Stimulated activated CD8-positive, alpha-beta memory T cell treated with anti-CD3 and anti-CD28 coated beads, Interleukin-4, amount 100 ng/mL, for 1 hour (primary cell): ENCODE data around the gene CHST7.
"Not testable (repeated sequence)": the region's sequence is repeated elsewhere in the genome, so short reads cannot be mapped to it uniquely, and the experiment has no call there.

ENCODE experiments used
- DNase-seq, 2 donors: peaks; one replicate each; pipeline ENCODE4 v3.0.0-alpha.2; 2020; ENCODE audit warnings: low read depth in 2 of 2, low spot score in 1 of 2

Gene CHST7, protein sequence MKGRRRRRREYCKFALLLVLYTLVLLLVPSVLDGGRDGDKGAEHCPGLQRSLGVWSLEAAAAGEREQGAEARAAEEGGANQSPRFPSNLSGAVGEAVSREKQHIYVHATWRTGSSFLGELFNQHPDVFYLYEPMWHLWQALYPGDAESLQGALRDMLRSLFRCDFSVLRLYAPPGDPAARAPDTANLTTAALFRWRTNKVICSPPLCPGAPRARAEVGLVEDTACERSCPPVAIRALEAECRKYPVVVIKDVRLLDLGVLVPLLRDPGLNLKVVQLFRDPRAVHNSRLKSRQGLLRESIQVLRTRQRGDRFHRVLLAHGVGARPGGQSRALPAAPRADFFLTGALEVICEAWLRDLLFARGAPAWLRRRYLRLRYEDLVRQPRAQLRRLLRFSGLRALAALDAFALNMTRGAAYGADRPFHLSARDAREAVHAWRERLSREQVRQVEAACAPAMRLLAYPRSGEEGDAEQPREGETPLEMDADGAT

DNA sequence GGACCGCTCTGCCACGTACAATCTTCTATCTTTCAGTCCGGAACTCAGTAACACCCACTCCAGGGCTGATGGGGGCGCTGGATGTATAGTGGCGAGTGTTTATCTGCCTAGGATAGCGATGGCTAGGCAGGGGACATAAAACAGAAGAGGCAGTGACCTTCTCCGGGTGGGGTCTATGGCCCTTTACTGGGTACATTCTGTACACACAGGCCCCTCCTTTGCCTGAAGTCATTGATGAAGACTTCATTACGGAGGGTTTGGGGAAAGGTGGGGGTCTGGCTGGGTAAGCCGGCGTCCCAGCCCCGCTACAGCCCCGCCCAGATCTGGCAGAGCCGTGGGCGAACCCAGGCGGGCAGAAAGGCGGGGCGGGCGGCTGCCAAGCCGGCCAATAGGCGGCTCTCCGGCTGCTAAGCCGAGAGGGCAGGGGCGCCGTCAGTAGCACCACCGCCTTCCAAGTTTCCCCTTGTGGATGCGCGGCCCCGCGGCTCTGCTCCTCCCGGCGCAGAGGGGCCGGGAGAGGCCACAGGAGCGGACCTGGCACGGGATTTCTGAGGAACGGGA, at the start of gene CHST7:
Gene CHST7, plus strand, starts transcription at position 435 of the 561 bp plus-strand sequence. CDS start 167 bp downstream, outside the sequence.
- peak in 1 of 2 donors; percentile 30 for DNase-seq

GRCh38 chrX:46528640-46529039, 44.9 kb upstream of the CHST7 start:
- not testable (repeated sequence) for DNase-seq

- not testable (repeated sequence) for DNase-seq
These were observed 43.7 kb upstream of the CHST7 start for GRCh38 chrX:46529740-46530403.

- not testable (repeated sequence) for DNase-seq
These were observed 43.1 kb upstream of the CHST7 start for GRCh38 chrX:46530404-46530908.

GRCh38 chrX:46531442-46531841, 42.1 kb upstream of the CHST7 start:
- no peak for DNase-seq

DNA sequence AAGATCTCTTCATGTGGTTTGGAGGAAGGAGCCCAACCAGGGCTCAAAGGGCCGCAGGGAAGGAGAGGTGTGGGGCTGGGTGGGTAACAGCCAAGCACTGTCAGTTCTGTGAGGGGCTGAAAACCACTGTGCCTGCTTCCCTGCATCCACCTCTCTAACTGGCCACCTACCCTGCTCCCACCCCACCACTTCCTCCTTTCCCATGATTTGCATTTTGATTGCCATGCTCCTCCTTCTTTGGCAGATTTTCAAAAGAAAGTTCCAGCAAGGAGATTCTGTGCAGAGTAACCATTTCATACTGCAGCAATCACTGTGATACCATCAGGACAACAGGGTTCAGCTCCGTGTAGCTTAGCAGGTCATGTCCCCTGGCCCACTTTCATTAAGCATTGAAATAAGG, 30.1 kb upstream of the CHST7 start:
- no peak for DNase-seq

DNA sequence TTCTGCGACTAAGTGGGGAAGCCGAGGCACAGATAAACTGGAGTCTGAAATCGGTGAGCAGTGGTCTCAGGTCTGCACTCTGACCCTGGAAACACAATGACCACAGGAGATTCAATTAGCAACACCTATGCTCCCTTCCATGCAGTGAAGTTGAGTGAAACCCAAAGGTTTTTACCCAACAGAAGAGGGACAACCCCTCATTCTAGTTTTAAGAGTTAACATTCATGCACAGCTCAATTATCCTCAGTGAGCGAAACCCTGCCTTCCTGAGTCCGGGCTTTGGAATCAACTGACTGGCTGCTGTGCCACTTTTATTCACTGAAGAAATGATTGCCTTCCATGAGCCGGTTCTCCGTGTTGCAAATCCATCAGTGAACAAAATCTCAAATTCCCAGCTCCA, 29.0 kb upstream of the CHST7 start:
- not testable (repeated sequence) for DNase-seq

- DNase-seq, result peak; percentile 83 to 85
These were observed 28.2 kb upstream of the CHST7 start, which contains the start of gene ZNF674 for GRCh38 chrX:46545111-46546005. ZNF674 (minus strand) TSS chrX:46545421; CDS start chrX:46542087, 3,334 bp downstream.

DNA sequence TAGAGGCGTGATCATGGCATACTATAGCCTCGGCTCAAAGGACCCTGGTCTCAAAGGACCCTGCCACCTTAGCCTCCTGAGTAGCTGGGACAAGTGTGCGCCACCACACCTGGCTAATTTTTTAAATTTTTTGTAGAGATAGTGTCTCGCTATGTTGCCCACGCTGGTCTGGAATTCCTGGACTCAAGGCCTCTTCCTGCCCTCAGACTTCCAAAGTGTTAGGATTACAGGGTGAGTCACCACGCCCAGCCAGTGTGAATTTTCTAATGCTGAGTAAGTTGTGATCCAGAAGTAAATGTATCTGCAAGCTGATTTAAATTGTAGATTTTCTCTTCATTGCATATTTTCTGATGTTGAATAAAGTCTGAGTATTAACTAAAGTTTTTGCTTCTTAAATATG, 25.7 kb upstream of the CHST7 start:
- no peak for DNase-seq

GRCh38 chrX:46549914-46550313, 23.7 kb upstream of the CHST7 start:
- DNase-seq, result no peak

DNA sequence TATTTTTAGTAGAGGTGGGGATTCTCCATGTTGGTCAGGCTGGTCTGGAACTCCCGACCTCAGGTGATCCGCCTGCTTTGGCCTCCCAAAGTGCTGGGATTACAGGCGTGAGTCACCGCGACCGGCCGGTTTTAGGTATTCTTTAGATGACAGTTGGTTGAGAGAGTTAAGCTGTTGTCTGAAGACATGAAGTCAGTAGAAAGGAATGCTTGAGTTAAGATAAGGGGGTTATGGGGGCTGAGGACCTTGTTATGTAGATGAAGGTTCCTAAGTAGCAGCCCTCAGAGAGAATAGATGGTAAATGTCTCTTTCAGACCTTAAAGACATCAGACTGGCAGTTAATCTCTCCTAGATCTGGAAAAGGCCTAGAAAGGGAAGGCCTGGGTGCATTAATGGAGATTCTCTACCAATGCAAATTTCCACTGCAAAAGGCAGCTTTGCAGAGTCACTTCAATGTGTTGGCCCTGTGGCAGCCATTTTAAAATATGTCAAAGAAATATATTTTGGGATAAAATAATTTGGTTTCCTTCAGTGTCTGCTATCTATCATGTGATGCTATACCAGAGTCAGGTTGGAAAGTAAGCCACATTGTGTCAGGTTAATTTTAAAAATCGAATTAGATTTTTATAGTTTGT, 22.0 kb upstream of the CHST7 start:
- DNase-seq, result no peak

DNA sequence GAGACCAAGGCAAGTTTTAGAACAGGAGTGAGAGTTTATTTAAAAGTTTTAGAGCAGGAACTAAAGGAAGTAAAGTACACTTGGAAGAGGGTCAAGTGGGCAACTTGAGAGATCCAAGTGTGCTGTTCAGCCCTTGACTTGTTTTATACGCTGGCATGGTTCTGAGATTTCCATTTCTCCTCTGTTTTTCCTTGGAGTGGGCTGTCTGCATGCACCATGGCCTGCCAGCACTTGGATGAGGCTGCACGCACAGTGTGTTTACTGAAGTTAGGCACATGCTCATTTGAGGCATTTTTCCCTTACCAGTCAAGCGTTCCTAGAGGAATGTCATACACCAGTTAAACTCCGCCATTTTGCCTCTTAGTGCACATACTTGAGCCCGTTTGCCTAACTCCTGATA, 19.6 kb upstream of the CHST7 start:
- no peak for DNase-seq

DNA sequence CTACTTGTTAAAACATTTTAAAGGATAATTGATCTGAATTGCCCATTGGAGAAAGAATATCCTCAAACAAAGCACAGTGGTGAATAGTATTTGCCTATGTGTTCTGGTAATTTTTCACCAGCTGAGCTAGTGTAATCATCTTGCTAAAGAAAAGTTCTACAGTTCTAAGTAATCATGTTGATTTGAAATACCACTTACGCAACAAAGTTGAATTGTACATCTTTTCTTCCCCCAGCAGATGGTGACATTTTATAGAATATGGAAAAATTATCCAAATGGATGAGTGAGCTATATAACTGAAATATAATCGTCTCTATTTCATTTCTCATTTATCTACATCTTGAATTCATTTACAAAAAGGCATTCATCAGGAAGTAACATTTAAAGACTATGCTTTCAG, 18.6 kb upstream of the CHST7 start:
- DNase-seq, result no peak

DNA sequence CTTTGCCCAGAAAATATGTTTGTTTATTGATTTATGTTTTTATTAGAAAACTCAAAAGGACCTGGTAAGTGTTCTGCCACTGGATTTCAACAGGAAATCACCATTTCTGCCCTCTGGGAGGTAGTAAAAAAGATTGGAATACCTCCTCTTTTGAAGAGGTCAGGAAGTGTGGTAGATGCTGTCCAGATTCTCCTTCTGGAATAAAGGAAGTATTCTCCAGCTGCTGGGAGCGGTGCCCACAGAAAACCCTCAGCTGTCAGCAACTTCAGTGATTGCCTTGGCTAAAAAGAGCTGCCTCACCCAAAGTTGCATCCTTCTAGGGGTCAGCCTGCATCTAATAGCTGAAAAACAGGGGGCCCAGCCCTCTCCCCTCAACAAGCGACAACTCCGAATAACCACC, 14.5 kb upstream of the CHST7 start:
- DNase-seq, result no peak

GRCh38 chrX:46561824-46562657, 11.5 kb upstream of the CHST7 start:
- DNase-seq, result no peak

- no peak for DNase-seq
These were observed 6.2 kb upstream of the CHST7 start for GRCh38 chrX:46567388-46567787.

DNA sequence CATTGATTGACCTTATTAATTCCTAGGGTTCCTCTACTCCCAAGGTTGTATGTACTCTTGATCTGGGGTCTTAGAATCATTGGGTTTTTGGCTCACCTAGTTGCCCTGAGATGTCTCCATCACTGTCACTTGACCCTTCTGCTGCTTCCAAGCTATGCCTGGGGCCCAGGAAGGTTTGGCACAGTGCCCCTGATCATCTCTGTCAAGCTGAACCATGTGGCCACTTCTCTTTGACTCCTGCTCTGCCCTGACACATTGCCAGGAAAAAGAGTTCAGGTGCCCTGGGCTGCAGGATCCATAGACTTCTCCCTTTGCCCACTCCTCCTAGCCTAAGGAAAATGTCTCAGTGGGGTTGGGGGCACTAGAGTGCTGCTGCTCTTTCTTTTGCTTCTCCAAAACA, 3.9 kb upstream of the CHST7 start:
- DNase-seq, result no peak

DNA sequence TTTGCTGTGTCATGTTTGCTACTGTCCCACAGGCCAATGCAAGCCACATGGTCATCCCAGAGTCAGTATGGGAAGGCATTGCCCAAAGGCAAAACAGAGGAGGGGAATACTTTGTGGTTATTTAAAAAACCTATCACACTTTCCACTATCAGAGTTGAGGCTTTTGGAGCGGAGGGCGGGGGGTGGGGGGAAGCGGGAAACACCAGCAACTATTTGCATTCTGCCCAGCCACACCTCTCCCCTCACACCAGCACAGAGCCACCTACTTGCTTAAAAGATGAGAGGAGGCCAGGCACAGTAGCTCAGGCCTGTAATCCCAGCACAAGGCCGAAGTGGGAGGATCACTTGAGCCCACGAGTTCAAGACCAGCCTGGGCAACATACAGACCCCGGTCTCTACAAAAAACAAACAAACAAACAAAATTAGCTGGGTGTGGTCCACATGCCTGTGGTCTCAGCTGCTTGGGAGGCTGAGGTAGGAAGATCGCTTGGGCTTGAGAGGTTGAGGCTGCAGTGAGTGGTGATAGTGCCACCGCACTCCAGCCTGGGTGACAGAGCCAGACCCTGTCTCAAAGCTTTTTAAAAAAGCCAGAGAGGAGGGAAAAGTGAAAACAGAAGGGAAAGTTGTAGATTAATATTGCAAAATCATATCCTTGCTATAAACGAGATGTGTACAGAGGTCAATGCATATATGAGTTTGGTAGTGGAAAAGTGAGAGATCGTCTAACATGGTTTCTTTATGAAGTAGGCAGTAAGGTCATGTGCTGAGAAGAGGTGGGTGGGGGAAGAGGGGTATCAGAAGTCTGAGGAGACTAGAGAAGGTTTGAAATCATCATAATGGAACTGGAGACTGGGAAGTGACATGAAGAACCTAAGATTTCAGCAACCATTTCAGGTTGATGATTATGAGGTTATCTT, 1.9 kb upstream of the CHST7 start:
- no peak for DNase-seq
